A673 (cell line): ENCODE measurements around the gene COMT.

ENCODE experiments used
- CTCF ChIP-seq: fragments of 300-800, 200-600 bp; sonication (generic); conservative IDR thresholded peaks from 2 replicates; pipeline ENCODE4 v1.5.1; 2017; ENCODE audit warnings: low read depth, mild to moderate bottlenecking, antibody characterized with exemption, low read length, moderate library complexity, mixed read lengths
- EZH2 ChIP-seq: fragments of 200-600 bp; sonication (generic); IDR thresholded peaks from 2 replicates; pipeline ENCODE4 v1.6.1; 2017; ENCODE audit warnings: borderline replicate concordance, low read depth, mild to moderate bottlenecking, mixed read lengths, antibody characterized with exemption, low read length; ENCODE audit not compliant: poor library complexity, severe bottlenecking

- TF ChIP-seq CTCF (no peak), EZH2 (no peak)
Observed at GRCh38 chr22:20016734-20017621, 75.4 kb downstream of the COMT start, which contains the start of gene ARVCF.
